Measurements from ENCODE around the gene PRKCZ.

DNA sequence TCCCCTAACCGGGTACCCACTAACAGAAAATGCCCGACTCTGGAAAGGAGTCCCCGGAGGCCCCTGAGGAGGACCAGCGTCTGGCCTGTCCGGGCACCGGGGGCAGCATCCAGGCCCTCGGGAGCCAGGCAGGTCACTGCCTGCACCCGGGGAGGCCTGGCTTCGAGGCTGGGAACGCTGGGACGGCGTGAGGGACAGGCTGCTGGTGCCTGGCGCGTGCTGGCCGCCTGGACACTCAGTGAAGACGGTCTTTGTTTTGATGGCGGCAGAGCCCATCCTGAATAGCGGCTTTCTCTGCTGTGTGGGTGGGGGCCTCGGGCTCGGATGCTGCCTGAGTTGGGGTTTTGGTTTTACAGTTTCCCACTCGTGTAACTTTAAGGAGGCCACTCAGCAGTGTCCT lies 37.6 kb downstream of the PRKCZ start:
- TF ChIP-seq, protein P1, sequence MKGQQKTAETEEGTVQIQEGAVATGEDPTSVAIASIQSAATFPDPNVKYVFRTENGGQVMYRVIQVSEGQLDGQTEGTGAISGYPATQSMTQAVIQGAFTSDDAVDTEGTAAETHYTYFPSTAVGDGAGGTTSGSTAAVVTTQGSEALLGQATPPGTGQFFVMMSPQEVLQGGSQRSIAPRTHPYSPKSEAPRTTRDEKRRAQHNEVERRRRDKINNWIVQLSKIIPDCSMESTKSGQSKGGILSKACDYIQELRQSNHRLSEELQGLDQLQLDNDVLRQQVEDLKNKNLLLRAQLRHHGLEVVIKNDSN (CRISPR knock-in tag; IDR thresholded peaks at IDR 0.05): no peak
- TF ChIP-seq, protein P2, sequence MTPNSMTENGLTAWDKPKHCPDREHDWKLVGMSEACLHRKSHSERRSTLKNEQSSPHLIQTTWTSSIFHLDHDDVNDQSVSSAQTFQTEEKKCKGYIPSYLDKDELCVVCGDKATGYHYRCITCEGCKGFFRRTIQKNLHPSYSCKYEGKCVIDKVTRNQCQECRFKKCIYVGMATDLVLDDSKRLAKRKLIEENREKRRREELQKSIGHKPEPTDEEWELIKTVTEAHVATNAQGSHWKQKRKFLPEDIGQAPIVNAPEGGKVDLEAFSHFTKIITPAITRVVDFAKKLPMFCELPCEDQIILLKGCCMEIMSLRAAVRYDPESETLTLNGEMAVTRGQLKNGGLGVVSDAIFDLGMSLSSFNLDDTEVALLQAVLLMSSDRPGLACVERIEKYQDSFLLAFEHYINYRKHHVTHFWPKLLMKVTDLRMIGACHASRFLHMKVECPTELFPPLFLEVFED (CRISPR knock-in tag; conservative IDR thresholded peaks at IDR 0.05): no peak
- no peak for TF ChIP-seq MYC (IDR thresholded peaks at IDR 0.05; ENCODE audit: low read depth, low read length)
- TF ChIP-seq MYC (CRISPR knock-in tag; IDR thresholded peaks at IDR 0.05; ENCODE audit: borderline replicate concordance, low read depth): no peak
- TF ChIP-seq, protein P3, sequence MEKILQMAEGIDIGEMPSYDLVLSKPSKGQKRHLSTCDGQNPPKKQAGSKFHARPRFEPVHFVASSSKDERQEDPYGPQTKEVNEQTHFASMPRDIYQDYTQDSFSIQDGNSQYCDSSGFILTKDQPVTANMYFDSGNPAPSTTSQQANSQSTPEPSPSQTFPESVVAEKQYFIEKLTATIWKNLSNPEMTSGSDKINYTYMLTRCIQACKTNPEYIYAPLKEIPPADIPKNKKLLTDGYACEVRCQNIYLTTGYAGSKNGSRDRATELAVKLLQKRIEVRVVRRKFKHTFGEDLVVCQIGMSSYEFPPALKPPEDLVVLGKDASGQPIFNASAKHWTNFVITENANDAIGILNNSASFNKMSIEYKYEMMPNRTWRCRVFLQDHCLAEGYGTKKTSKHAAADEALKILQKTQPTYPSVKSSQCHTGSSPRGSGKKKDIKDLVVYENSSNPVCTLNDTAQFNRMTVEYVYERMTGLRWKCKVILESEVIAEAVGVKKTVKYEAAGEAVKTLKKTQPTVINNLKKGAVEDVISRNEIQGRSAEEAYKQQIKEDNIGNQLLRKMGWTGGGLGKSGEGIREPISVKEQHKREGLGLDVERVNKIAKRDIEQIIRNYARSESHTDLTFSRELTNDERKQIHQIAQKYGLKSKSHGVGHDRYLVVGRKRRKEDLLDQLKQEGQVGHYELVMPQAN (IDR thresholded peaks at IDR 0.05; ENCODE audit: borderline replicate concordance): no peak
- no peak for TF ChIP-seq NFIC (IDR thresholded peaks at IDR 0.05)
- TF ChIP-seq ZNF239 (CRISPR knock-in tag; IDR thresholded peaks at IDR 0.05): no peak
- no peak for TF ChIP-seq PML (IDR thresholded peaks at IDR 0.05; ENCODE audit: low read length)
- TF ChIP-seq EP300 (IDR thresholded peaks at IDR 0.05; ENCODE audit: low read length): no peak
- TF ChIP-seq, protein P4, sequence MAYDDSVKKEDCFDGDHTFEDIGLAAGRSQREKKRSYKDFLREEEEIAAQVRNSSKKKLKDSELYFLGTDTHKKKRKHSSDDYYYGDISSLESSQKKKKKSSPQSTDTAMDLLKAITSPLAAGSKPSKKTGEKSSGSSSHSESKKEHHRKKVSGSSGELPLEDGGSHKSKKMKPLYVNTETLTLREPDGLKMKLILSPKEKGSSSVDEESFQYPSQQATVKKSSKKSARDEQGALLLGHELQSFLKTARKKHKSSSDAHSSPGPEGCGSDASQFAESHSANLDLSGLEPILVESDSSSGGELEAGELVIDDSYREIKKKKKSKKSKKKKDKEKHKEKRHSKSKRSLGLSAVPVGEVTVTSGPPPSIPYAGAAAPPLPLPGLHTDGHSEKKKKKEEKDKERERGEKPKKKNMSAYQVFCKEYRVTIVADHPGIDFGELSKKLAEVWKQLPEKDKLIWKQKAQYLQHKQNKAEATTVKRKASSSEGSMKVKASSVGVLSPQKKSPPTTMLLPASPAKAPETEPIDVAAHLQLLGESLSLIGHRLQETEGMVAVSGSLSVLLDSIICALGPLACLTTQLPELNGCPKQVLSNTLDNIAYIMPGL (CRISPR knock-in tag; IDR thresholded peaks at IDR 0.05): no peak
- no peak for TF ChIP-seq ZNF134 (CRISPR knock-in tag; conservative IDR thresholded peaks at IDR 0.05)
